ENCODE results near the gene FAM181B.
"Not testable (repeated sequence)": the region's sequence is repeated elsewhere in the genome, so short reads cannot be mapped to it uniquely, and the experiment has no call there.

Gene FAM181B

DNA sequence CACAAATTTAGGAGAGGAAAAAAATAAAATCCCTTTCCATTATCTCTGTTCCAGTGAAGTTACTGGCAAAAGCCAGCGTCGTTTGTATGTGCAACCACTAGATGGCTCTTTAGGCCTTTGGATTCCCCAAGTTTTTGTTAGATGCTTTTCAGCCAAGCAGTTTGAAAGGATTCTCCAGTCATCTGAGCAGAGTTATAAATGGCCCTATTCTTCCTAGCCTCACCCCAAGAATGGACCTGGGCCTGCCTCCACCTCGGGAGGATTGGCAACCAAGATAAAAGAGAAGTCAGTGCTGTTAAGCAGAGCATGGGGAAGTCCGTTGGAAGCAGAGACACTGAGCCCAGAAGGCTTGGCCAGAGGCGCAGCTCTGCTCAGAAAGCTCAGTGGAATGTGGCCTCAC is 15.4 kb downstream of the FAM181B start:
- Histone ChIP-seq H3K4me3 (ENCODE audit: low read depth, low read length) (no peak overlapping the region), H3K36me3 (ENCODE audit: control insufficient read depth, insufficient read depth, low read length) (no peaks in the 10 kb centered on the region), H3K9me3 (ENCODE audit: control insufficient read depth, insufficient read depth, low read depth, low read length) (no peaks in the 10 kb centered on the region), H3K27me3 (ENCODE audit: control insufficient read depth, insufficient read depth, low read length) (peaks cover 4% of the 10 kb centered on the region; the same call in 1 of the 2 replicates), H3K4me1 (ENCODE audit: control insufficient read depth, insufficient read depth, low read length) (peaks cover 6% of the 10 kb centered on the region; the same call in 1 of the 2 replicates), H3K27ac (ENCODE audit: low read depth, low read length) (no peak overlapping the region), H3K9ac (ENCODE audit: low read length) (no peak overlapping the region)

- Histone ChIP-seq H3K4me3 (ENCODE audit: low read depth, low read length) (no peak overlapping the region), H3K27ac (ENCODE audit: low read depth, low read length) (no peak overlapping the region), H3K27me3 (ENCODE audit: control insufficient read depth, insufficient read depth, low read length) (peaks cover 13% of the 10 kb centered on the region; the same call in 1 of the 2 replicates), H3K36me3 (ENCODE audit: control insufficient read depth, insufficient read depth, low read length) (no peaks in the 10 kb centered on the region), H3K9me3 (ENCODE audit: control insufficient read depth, insufficient read depth, low read depth, low read length) (no peaks in the 10 kb centered on the region), H3K4me1 (ENCODE audit: control insufficient read depth, insufficient read depth, low read length) (peaks cover 6% of the 10 kb centered on the region; the same call in 1 of the 2 replicates), H3K9ac (ENCODE audit: low read length) (no peak overlapping the region)
Observed at GRCh38 chr11:82714346-82715174, 19.1 kb downstream of the FAM181B start.

DNA sequence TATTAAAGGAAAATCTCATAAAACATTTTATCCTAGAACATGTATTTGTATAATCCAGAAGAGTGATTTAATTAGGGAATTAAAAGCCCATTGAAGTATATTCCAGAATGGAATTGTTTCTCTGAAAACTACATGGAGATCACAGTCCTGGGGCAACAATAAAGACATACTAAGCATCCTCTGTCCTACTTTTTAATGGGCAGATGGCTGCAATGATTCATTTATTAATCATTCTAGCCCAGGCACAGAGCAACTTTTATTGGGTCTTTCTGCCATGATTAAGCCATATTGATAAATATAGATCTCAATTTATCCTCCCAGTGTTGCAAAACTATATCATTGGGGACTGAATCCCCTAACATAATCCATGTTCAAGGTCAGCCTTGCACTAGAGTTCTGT is 22.0 kb downstream of the FAM181B start:
- H3K27ac ChIP-seq (ENCODE audit: low read depth, low read length): no peak overlapping the region
- peaks cover 13% of the 10 kb centered on the region; the same call in 1 of the 2 replicates for H3K27me3 ChIP-seq (ENCODE audit: control insufficient read depth, insufficient read depth, low read length)
- H3K4me3 ChIP-seq (ENCODE audit: low read depth, low read length): no peak overlapping the region
- no peak overlapping the region for H3K9ac ChIP-seq (ENCODE audit: low read length)
- peaks cover 6% of the 10 kb centered on the region; the same call in 1 of the 2 replicates for H3K4me1 ChIP-seq (ENCODE audit: control insufficient read depth, insufficient read depth, low read length)
- H3K36me3 ChIP-seq (ENCODE audit: control insufficient read depth, insufficient read depth, low read length): no peaks in the 10 kb centered on the region
- H3K9me3 ChIP-seq (ENCODE audit: control insufficient read depth, insufficient read depth, low read depth, low read length): no peaks in the 10 kb centered on the region

DNA sequence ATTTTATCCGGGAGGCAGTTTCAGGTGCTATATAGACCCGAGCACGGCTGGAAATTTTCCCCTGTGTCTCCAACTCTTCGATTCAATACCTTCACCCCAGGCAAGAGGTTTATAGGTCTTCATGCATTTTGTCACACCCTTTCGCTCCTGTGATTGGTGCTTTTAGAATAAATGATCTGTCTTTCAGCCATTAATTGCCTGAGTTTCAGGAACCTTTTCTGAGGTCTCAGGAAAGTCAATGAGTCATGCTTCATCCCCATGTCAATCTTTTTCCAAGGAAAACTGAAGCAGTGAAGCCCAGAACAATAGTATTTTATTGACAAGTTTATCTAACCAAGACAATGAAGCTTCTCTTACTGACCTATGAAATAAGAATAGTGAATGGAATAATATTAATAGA is 29.9 kb downstream of the FAM181B start:
- no peak overlapping the region for H3K27ac ChIP-seq (ENCODE audit: low read depth, low read length)
- H3K27me3 ChIP-seq (ENCODE audit: control insufficient read depth, insufficient read depth, low read length): no peaks in the 10 kb centered on the region; the same call in 1 of the 2 replicates
- no peaks in the 10 kb centered on the region for H3K9me3 ChIP-seq (ENCODE audit: control insufficient read depth, insufficient read depth, low read depth, low read length)
- H3K4me1 ChIP-seq (ENCODE audit: control insufficient read depth, insufficient read depth, low read length): 0 out of 2 replicates have a peak, but pooled peaks cover 4% of the 10 kb centered on the region
- no peaks in the 10 kb centered on the region for H3K36me3 ChIP-seq (ENCODE audit: control insufficient read depth, insufficient read depth, low read length)
- no peak overlapping the region for H3K4me3 ChIP-seq (ENCODE audit: low read depth, low read length)
- no peak overlapping the region for H3K9ac ChIP-seq (ENCODE audit: low read length)

- Histone ChIP-seq H3K4me1 (ENCODE audit: control insufficient read depth, insufficient read depth, low read length) (0 out of 2 replicates have a peak, but pooled peaks cover 4% of the 10 kb centered on the region), H3K27ac (ENCODE audit: low read depth, low read length) (no peak overlapping the region), H3K27me3 (ENCODE audit: control insufficient read depth, insufficient read depth, low read length) (no peaks in the 10 kb centered on the region; the same call in 1 of the 2 replicates), H3K36me3 (ENCODE audit: control insufficient read depth, insufficient read depth, low read length) (no peaks in the 10 kb centered on the region), H3K9ac (ENCODE audit: low read length) (no peak overlapping the region), H3K9me3 (ENCODE audit: control insufficient read depth, insufficient read depth, low read depth, low read length) (no peaks in the 10 kb centered on the region), H3K4me3 (ENCODE audit: low read depth, low read length) (no peak overlapping the region)
Observed at GRCh38 chr11:82703226-82703625, 30.4 kb downstream of the FAM181B start.

DNA sequence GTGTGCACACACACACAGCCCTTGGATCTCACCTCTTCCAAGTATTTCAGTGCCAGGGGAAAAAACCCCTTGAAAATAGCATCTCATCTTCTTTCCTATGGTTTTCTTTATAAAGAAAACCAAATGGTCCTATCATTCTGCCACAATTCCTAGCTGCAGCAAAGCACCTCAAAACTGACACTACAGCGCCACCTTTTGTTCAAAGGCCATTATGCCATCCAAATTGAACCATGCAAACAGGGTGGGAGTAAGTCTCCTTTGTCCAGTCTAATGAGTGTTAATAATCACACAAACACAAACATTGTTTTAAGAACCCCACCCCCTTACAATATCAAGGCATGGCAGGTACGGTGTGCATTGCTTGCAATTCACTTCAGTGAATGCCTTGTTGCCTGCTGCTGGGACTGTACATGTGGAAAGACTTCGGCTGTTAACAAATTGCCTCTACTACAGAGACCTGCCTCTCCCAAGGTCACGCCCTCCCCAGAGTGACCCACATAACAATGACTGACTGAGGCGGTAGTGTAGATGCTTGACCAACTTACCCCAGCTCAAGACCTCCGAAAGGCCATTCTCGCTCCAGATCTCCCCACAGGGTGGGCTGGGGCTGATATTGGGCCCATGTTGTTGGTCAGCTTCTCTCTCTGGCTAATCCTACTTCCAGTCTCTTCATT is 31.7 kb downstream of the FAM181B start:
- Histone ChIP-seq H3K4me1 (ENCODE audit: control insufficient read depth, insufficient read depth, low read length) (0 out of 2 replicates have a peak, but pooled peaks cover 4% of the 10 kb centered on the region), H3K36me3 (ENCODE audit: control insufficient read depth, insufficient read depth, low read length) (no peaks in the 10 kb centered on the region), H3K27me3 (ENCODE audit: control insufficient read depth, insufficient read depth, low read length) (no peaks in the 10 kb centered on the region; the same call in 1 of the 2 replicates)

GRCh38 chr11:82698576-82699352 is 34.9 kb downstream of the FAM181B start:
- Histone ChIP-seq H3K9me3 (ENCODE audit: control insufficient read depth, insufficient read depth, low read depth, low read length) (no peaks in the 10 kb centered on the region), H3K4me3 (ENCODE audit: low read depth, low read length) (no peak overlapping the region), H3K27me3 (ENCODE audit: control insufficient read depth, insufficient read depth, low read length) (no peaks in the 10 kb centered on the region), H3K4me1 (ENCODE audit: control insufficient read depth, insufficient read depth, low read length) (peaks cover 7% of the 10 kb centered on the region; the same call in 1 of the 2 replicates), H3K9ac (ENCODE audit: low read length) (no peak overlapping the region), H3K27ac (ENCODE audit: low read depth, low read length) (no peak overlapping the region), H3K36me3 (ENCODE audit: control insufficient read depth, insufficient read depth, low read length) (no peaks in the 10 kb centered on the region)

More for the DNA sequence above, 31.7 kb downstream of the FAM181B start:
- Histone ChIP-seq H3K9ac (ENCODE audit: low read length) (no peak overlapping the region), H3K9me3 (ENCODE audit: control insufficient read depth, insufficient read depth, low read depth, low read length) (no peaks in the 10 kb centered on the region), H3K4me3 (ENCODE audit: low read depth, low read length) (no peak overlapping the region), H3K27ac (ENCODE audit: low read depth, low read length) (no peak overlapping the region)

DNA sequence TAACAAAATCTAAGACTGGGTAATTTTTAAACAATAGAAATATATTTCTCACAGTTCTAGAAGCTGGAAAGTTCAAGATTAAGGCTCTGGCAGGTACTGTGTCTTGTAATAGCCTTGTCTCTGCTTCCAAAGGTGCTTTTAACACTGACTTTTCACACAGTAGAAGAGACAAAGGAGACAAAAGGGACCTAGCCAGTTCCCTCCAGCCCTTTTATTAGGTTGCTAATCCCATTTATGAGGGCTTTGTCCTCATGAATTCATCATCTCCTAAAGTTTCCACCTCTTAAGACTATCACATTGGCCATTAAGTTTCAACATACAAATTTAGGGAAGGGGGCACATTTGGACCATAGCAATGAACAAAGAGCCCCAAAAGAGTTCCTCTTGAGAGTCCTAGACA is 40.7 kb downstream of the FAM181B start:
- Histone ChIP-seq H3K27me3 (ENCODE audit: control insufficient read depth, insufficient read depth, low read length) (no peaks in the 10 kb centered on the region), H3K4me1 (ENCODE audit: control insufficient read depth, insufficient read depth, low read length) (peaks cover 4% of the 10 kb centered on the region; the same call in 1 of the 2 replicates), H3K27ac (ENCODE audit: low read depth, low read length) (no peak overlapping the region), H3K9me3 (ENCODE audit: control insufficient read depth, insufficient read depth, low read depth, low read length) (no peaks in the 10 kb centered on the region), H3K4me3 (ENCODE audit: low read depth, low read length) (no peak overlapping the region), H3K9ac (ENCODE audit: low read length) (no peak overlapping the region), H3K36me3 (ENCODE audit: control insufficient read depth, insufficient read depth, low read length) (no peaks in the 10 kb centered on the region)

DNA sequence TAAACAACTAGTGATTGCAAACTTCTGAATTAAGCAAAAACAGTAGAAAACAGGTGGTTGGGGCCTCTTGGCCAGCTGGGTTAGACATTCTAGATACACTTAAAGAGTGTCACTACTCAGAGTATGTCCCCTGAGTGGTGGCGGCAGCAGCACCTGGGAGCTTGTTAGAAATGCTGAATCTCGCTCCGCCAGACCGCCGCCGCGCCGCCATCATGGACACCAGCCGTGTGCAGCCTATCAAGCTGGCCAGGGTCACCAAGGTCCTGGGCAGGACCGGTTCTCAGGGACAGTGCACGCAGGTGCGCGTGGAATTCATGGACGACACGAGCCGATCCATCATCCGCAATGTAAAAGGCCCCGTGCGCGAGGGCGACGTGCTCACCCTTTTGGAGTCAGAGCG is 44.3 kb downstream of the FAM181B start:
- not testable (repeated sequence) for H3K4me3 ChIP-seq (ENCODE audit: low read depth, low read length); H3K36me3 ChIP-seq (ENCODE audit: control insufficient read depth, insufficient read depth, low read length); H3K4me1 ChIP-seq (ENCODE audit: control insufficient read depth, insufficient read depth, low read length); H3K27ac ChIP-seq (ENCODE audit: low read depth, low read length); H3K27me3 ChIP-seq (ENCODE audit: control insufficient read depth, insufficient read depth, low read length); H3K9ac ChIP-seq (ENCODE audit: low read length); H3K9me3 ChIP-seq (ENCODE audit: control insufficient read depth, insufficient read depth, low read depth, low read length)

DNA sequence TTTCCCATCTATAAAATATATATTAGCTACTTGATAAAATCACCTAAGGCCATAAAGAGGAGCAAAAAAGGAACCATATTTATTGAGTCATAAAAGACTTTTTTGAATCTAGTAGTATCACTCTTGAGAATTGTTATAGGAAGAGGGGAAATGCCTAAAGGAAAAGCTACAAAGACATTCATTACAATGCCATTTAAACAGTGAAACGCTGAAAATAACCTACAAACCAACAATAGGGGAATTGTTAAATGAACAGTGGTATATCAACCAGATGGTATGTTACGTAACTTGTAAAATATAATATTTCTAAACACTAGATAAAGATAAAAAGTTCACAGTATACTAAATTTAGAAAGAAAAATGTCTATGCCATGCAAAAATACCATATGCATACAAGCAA is 47.5 kb downstream of the FAM181B start:
- H3K9ac ChIP-seq (ENCODE audit: low read length): no peak overlapping the region
- H3K27me3 ChIP-seq (ENCODE audit: control insufficient read depth, insufficient read depth, low read length): no peaks in the 10 kb centered on the region
- peaks cover 8% of the 10 kb centered on the region for H3K4me1 ChIP-seq (ENCODE audit: control insufficient read depth, insufficient read depth, low read length)
- H3K27ac ChIP-seq (ENCODE audit: low read depth, low read length): no peak overlapping the region
- H3K4me3 ChIP-seq (ENCODE audit: low read depth, low read length): no peak overlapping the region
- no peaks in the 10 kb centered on the region for H3K36me3 ChIP-seq (ENCODE audit: control insufficient read depth, insufficient read depth, low read length)
- H3K9me3 ChIP-seq (ENCODE audit: control insufficient read depth, insufficient read depth, low read depth, low read length): peaks cover 3% of the 10 kb centered on the region; the same call in 1 of the 2 replicates

Data from HUES6 (cell line).